HFF-Myc (cell line): ENCODE measurements around the gene SEPTIN8.

Experiments used
- DNase-seq: peaks from one replicate; pipeline ENCODE4 v3.0.0-alpha.2; 2011; ENCODE audit warnings: low read depth; ENCODE audit errors: extremely low read depth
- H3K4me3 ChIP-seq: replicated peaks from 2 replicates; pipeline ENCODE4 v1.5.1; 2011; ENCODE audit warnings: low read depth, mild to moderate bottlenecking, control low read depth, low read length
- TF ChIP-seq, protein P1 (sequence below): IDR thresholded peaks from 2 replicates; pipeline ENCODE4 v1.5.1; 2012; ENCODE audit warnings: mild to moderate bottlenecking, low read depth, low read length, control low read depth; ENCODE audit errors: missing control alignments

The SEPTIN8 gene

DNA sequence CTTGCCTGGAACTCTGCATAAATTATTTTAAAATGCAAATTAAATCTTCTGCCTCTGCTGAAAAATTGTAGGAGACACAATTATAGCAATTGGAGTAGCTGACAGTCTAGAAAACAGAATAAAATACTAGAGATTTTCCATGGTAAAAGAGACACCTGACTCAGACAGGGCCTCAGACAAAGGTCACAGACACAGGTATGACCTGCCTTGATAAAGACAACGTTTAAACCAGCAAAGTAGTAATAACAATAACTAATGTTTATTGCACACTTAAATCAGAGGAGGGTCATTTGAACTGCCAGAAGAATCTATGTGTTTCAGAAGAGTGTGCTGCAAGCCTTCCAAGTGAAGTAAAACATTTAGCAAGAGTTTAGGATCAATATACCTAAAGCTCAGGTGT, 40.0 kb upstream of the SEPTIN8 start:
- TF ChIP-seq, protein P1, sequence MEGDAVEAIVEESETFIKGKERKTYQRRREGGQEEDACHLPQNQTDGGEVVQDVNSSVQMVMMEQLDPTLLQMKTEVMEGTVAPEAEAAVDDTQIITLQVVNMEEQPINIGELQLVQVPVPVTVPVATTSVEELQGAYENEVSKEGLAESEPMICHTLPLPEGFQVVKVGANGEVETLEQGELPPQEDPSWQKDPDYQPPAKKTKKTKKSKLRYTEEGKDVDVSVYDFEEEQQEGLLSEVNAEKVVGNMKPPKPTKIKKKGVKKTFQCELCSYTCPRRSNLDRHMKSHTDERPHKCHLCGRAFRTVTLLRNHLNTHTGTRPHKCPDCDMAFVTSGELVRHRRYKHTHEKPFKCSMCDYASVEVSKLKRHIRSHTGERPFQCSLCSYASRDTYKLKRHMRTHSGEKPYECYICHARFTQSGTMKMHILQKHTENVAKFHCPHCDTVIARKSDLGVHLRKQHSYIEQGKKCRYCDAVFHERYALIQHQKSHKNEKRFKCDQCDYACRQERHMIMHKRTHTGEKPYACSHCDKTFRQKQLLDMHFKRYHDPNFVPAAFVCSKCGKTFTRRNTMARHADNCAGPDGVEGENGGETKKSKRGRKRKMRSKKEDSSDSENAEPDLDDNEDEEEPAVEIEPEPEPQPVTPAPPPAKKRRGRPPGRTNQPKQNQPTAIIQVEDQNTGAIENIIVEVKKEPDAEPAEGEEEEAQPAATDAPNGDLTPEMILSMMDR = no peak
- no peak for DNase-seq

DNA sequence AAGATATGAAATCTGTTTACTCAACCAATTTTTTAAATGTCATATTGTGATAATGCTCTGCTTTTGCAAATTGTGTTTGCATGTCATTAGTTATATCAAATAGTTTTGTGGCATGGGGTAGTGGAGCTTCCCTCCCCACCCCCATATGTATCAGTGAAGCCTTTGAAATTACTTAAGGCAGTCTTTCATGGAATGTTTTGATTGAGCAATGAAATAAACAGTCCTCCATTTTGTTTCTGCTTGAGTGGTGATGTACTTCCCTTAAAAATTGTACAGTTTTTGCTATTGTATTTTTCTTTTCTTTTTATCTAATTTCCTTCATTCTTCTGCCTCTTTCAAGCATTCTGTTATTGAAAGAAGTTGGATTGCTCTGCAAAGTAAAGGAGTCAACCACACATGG, 39.5 kb upstream of the SEPTIN8 start:
- DNase-seq = no peak
- TF ChIP-seq, protein P1 = no peak
- H3K4me3 ChIP-seq = no peak overlapping the region

More for the DNA sequence above, 40.0 kb upstream of the SEPTIN8 start:
- H3K4me3 ChIP-seq = no peak overlapping the region

DNA sequence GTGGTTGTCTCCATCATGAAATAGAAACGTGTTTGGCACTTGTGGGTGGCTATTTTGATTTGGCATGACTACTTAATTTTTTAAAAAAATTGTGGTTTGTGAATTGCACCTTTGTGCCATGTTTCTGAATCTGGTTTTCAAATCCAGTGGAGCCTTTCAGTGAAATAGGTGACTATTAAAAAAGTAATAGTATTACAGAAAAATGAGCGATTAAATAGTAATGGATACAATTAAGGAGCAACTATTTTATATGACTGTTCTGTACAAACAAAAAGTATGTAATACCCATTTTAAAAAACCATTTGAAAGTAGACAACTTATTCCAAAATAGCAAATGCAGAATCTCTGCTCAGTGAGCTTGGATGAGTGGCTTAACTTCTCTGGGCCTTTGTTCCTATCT, 39.0 kb upstream of the SEPTIN8 start:
- DNase-seq = no peak
- TF ChIP-seq, protein P1 = no peak
- no peak overlapping the region for H3K4me3 ChIP-seq

DNA sequence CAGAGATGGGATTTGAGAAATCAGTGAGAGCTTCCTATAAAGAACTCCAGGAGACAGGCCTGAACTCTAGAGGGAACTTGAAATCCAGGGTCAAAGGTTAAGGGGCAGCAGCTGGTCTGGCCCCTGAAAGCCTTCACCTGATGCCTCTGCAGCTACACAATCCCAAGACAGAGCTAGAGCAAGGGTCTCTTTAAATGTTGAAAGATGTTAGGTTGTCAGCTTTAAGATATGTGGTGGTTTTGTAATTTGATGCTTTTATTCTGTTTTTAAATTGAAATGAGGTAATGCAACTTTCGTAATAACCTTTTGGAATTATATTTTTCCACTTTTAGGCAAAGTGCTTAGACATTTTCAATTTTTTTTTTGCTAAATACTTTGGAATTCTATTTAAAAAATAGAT, 38.4 kb upstream of the SEPTIN8 start:
- H3K4me3 ChIP-seq = no peak overlapping the region
- TF ChIP-seq, protein P1 = no peak
- DNase-seq = no peak

DNA sequence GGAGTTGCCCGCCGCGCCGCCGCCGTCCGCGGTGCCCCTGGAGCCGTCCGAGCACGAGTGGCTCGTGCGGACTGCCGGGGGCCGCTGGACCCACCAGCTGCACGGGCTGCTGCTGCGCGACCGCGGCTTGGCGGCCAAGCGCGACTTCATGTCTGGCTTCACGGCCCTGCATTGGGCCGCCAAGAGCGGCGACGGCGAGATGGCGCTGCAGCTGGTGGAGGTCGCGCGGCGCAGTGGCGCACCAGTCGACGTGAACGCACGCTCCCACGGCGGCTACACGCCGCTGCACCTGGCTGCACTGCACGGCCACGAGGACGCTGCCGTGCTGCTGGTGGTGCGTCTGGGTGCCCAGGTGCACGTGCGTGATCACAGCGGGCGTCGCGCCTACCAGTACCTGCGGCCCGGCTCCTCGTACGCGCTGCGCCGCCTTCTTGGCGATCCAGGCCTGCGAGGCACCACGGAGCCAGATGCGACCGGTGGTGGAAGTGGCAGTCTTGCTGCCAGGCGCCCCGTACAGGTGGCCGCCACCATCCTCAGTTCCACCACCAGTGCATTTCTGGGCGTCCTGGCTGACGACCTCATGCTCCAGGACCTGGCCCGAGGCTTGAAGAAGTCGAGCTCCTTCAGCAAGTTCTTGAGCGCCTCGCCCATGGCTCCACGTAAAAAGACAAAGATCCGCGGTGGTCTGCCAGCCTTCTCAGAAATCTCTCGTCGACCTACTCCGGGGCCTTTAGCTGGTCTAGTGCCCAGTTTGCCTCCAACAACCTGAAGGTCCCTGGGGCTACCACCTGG, 37.7 kb upstream of the SEPTIN8 start:
- no peak overlapping the region for H3K4me3 ChIP-seq
- no peak for DNase-seq
- TF ChIP-seq, protein P1 = no peak

DNA sequence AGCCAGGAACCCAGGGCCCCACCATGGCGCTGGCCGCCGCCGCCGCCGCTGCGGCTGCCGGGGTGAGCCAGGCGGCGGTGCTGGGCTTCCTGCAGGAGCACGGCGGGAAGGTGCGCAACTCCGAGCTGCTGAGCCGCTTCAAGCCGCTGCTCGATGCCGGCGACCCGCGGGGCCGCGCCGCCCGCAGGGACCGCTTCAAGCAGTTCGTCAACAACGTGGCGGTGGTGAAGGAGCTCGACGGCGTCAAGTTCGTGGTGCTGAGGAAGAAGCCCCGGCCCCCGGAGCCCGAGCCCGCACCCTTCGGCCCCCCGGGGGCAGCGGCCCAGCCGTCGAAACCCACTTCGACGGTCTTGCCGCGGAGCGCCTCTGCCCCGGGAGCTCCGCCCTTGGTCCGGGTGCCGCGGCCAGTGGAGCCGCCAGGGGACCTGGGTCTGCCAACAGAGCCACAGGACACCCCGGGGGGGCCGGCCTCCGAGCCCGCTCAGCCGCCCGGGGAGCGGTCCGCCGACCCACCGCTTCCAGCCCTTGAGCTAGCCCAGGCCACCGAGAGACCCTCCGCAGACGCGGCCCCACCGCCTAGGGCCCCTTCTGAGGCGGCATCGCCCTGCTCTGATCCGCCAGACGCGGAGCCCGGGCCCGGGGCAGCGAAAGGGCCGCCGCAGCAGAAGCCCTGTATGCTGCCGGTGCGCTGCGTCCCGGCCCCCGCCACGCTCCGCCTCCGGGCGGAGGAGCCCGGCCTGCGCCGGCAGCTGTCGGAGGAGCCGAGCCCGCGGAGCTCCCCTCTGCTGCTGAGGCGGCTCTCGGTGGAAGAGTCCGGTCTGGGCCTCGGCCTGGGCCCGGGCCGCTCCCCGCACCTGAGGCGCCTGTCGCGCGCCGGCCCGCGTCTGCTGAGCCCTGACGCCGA, 36.8 kb upstream of the SEPTIN8 start:
- no peak for DNase-seq
- no peak overlapping the region for H3K4me3 ChIP-seq
- TF ChIP-seq, protein P1 = no peak
